Urinary bladder (tissue), 4 donors: ENCODE results near the gene VIPR2. TPM values are rescaled to one million over a fixed set of nuclear protein-coding genes. Genes with fewer than 3 reads are reported as not detected.
"Not testable (repeated sequence)": the region's sequence is repeated elsewhere in the genome, so short reads cannot be mapped to it uniquely, and the experiment has no call there.

ENCODE experiments used
- DNase-seq: peaks from one replicate; pipeline ENCODE4 v3.0.0-alpha.2; 2015; ENCODE audit errors: extremely low spot score
- H3K27ac ChIP-seq: one replicate; pipeline ENCODE4 v1.5.1; 2013; ENCODE audit warnings: low read depth, mild to moderate bottlenecking, moderate library complexity
- H3K36me3 ChIP-seq: one replicate; pipeline ENCODE4 v1.6.1; 2013; ENCODE audit warnings: mild to moderate bottlenecking, moderate library complexity; ENCODE audit not compliant: insufficient read depth
- H3K4me1 ChIP-seq: one replicate; pipeline ENCODE4 v1.6.1; 2013; ENCODE audit warnings: mild to moderate bottlenecking, moderate library complexity; ENCODE audit not compliant: insufficient read depth
- H3K4me3 ChIP-seq: one replicate; pipeline ENCODE4 v1.5.1; 2013; ENCODE audit warnings: low read depth, low read length
- WGBS: extraction: QIAGEN DNeasy Blood & Tissue Kit; methylation state at CpG from one replicate; pipeline ENCODE4 v1.1.7; 2013; 5-methylcytosine and 5-hydroxymethylcytosine counted together
- polyA plus RNA-seq: library from polyadenylated mRNA; stranded (reverse); fragments of 200-250 nt; gene quantifications from one replicate; pipeline ENCODE4 v1.2.3, GENCODE V29; 2013
- total RNA-seq: library from RNA; depleted of rRNA; stranded (reverse); fragments of >200 nt; gene quantifications from one replicate; pipeline ENCODE4 v1.2.3, GENCODE V29; 2014
- donor health status: healthy with polysubstance abuse.
- donor health status: healthy.

Gene VIPR2
- total and polyA plus RNA-seq, 2 donors, result 2.0 to 7.8 TPM

DNA sequence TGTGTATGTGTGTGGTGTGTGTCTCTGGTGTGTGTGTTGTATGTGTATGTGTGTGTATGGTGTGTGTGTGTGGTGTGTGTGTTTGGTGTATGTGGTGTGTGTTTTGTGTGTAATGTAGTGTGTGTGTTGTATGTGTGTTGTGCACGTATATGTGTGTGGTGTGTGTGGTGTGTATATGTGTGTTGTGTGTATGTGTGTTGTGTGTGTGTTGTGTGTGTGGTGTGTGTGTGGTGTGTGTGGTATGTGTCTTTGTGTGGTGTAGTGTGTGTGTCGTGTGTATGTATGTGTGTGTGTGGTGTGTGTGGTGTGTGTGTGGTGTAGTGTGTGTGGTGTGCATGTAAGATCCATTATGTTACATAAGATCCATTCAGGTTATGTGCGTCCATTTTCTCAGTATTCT, 21.9 kb upstream of the VIPR2 start:
- 64% methylated on average over 3 of the region's 3 CpGs for WGBS
- no peaks in the 10 kb centered on the region for H3K4me1 ChIP-seq
- no peaks in the 10 kb centered on the region for H3K36me3 ChIP-seq
- H3K27ac ChIP-seq, result no peak overlapping the region
- no peak overlapping the region for H3K4me3 ChIP-seq
- no peak for DNase-seq

DNA sequence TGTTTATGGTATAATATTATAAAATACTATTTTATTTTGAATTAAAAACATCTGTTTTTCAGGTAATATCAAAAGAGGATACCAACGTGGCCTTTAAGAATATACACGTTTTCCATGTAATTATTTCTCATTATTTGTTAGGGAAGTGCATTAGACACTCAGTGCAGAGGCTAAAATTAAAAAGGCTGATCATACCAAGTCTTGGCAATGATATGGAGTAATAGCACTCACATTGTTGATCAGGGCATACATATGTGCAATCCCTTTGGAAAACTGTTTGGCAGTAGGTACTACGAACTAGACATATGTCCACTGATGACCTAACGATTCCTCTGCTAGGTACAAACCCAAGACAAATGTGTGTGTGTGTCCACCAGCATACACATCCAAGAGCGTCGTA, 20.7 kb upstream of the VIPR2 start:
- Histone ChIP-seq H3K27ac (no peak overlapping the region), H3K4me1 (no peaks in the 10 kb centered on the region), H3K36me3 (no peaks in the 10 kb centered on the region), H3K4me3 (no peak overlapping the region)
- DNase-seq, result no peak
- 91% methylated on average over 6 of the region's 6 CpGs for WGBS

DNA sequence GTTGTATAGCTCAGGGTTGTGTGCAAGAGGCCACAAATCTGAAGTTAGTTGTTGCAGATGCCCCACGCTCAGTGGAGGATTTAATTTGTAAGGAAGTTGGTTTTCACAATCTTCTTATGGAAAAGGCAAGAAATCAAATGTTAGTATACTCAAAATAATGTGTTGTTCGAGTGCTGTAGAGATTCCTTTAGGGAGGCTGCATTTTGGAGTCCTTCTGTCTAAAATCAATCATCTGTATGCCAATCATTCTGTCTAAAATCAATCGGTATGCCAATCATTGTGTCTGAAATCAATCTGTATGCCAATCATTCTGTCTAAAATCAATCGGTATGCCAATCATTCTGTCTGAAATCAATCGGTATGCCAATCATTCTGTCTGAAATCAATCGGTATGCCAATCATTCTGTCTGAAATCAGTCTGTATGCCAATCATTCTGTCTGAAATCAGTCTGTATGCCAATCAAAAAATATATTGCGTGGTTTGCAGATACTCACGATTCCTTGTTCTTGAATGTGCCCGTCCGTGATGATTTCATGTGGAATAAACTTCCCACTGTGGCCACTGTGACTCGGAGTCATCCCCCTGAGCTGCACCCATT, 19.1 kb upstream of the VIPR2 start:
- WGBS, result 92% methylated on average over 9 of the region's 11 CpGs
- DNase-seq, H3K36me3 ChIP-seq, H3K27ac ChIP-seq, H3K4me1 ChIP-seq, H3K4me3 ChIP-seq: not testable (repeated sequence)

DNA sequence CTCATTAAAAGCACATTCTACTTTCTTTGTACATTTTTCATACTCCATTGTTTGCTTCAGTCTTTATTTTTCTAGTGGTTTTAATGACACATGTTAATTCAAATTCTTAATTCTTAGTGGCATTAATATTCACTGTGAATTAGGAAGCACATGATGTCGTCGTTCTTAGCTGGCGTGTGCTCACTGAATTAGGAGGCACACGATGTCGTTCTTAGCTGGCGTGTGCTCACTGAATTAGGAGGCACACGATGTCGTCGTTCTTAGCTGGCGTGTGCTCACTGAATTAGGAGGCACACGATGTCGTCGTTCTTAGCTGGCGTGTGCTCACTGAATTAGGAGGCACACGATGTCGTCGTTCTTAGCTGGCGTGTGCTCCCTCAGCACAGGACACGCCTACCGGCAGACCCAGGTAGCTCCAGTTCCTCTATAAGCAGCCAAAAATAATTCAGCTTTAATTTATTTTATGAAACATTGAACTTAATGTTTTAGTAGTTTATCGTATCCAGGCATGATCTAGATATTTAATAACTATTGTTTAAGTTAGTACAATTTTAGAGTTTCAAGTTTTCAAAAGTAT, 17.5 kb upstream of the VIPR2 start:
- not testable (repeated sequence) for H3K4me3 ChIP-seq, H3K4me1 ChIP-seq, DNase-seq, H3K36me3 ChIP-seq, H3K27ac ChIP-seq
- 80% methylated on average over 21 of the region's 21 CpGs for WGBS

DNA sequence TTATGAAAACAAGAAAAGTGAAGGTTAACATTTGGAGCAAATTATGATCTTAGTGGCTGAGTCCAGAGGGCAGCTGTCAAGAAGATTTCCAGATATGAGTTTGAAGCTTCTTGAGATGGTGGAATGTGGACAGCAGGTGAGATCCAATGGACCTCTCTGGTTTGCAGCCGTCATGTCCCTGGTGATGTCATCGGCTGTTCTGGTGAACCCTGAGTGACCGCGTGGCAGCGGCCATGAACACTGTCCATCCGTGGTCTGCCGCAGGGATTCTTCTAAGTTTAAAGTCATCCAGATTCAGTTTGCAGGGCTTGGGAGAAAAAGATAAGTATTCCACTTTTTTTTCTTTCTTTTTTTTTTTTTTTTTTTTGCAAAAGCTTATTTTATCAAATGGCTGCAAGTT, 15.8 kb upstream of the VIPR2 start:
- Histone ChIP-seq H3K27ac (no peak overlapping the region), H3K4me1 (no peaks in the 10 kb centered on the region), H3K4me3 (no peak overlapping the region), H3K36me3 (no peaks in the 10 kb centered on the region)
- WGBS, result 93% methylated on average over 7 of the region's 7 CpGs
- DNase-seq, result no peak

DNA sequence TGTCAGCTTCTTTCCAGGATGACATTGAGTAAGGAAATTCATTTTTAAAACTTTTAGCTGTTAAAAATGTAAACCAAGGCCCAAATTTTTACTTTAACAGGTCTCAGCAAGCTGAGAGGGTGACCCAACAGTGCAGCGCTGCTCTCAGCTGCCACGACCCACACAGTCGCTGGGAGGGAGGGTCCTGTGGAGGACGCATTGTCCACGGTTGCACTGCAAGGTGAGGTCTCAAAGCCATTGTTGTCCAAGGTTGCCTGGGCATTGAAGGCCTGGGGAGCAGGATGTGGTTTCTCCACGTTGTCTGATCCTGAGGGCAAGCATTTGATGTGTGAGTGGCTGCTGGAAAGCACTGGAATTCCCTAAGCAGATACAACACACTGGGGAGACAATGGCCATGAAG, 15.1 kb upstream of the VIPR2 start:
- H3K4me1 ChIP-seq, result no peaks in the 10 kb centered on the region
- no peaks in the 10 kb centered on the region for H3K36me3 ChIP-seq
- no peak overlapping the region for H3K4me3 ChIP-seq
- no peak for DNase-seq
- no peak overlapping the region for H3K27ac ChIP-seq
- 83% methylated on average over 6 of the region's 6 CpGs for WGBS

DNA sequence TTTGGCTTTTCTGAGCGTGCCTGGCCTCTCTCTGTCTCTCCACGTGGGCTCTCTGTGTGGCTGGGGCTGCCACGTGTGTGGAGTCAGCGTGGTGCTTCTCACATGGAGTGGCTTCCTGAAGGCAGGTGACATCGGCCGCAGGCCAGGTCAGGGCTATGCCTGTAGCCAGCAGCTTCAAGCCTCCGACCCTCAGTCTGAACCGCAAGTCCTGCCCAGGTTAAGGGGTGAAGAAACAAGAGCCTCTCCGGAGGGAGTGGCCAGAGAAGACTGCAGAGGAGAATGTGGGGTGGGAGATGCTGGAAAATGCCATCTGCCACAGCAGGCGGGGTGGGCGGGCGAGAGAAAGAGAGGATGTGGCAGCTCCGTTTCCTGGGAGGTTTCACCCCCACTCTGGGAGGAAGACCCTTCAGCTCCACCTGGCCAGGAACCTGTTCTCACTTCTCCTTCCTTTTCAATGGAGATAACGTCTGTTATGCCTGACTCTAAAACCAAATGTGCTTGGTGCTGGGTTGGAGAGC, 14.3 kb upstream of the VIPR2 start:
- H3K36me3 ChIP-seq, result no peaks in the 10 kb centered on the region
- no peak for DNase-seq
- no peak overlapping the region for H3K27ac ChIP-seq
- H3K4me1 ChIP-seq, result no peaks in the 10 kb centered on the region
- no peak overlapping the region for H3K4me3 ChIP-seq
- WGBS, result 63% methylated on average over 14 of the region's 14 CpGs

DNA sequence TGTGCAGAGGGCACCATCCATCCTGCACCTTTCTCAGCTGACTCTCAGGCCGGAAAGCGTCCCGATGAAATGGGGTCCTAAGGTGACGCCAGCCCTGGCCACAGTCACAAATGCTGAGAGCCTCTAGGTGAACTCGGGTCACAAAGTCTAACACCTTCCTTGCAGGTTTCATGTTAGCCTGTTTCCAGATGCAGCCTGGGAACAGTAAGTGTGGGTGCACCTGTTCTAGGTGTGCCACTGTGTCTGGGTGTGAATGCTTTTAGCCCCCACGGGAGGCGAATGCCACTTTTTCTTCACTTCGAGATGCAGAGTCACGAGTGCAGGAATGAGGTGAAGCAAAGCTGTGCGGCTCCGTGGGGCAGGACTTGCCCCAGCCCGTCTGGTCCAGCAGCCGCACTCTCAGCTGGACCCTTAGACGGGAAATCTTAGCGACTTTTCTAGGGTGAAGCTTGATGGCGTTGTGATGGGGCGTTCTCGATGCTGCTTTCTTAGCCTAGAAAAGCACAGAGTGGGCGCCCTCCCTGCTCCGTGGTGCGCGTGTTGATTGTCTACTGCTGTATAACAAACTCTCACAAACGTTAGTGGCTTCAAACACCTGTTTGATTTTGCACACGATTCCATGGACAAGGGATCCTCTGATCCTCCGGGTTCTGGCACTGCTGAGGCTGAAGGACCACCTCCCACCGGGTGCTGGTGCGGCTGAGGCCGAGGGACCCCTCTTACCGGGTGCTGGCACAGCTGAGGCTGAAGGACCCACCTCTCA, 13.6 kb upstream of the VIPR2 start:
- no peaks in the 10 kb centered on the region for H3K4me1 ChIP-seq
- WGBS, result 90% methylated on average over 29 of the region's 29 CpGs
- no peak overlapping the region for H3K27ac ChIP-seq
- no peak for DNase-seq
- H3K36me3 ChIP-seq, result no peaks in the 10 kb centered on the region
- no peak overlapping the region for H3K4me3 ChIP-seq

DNA sequence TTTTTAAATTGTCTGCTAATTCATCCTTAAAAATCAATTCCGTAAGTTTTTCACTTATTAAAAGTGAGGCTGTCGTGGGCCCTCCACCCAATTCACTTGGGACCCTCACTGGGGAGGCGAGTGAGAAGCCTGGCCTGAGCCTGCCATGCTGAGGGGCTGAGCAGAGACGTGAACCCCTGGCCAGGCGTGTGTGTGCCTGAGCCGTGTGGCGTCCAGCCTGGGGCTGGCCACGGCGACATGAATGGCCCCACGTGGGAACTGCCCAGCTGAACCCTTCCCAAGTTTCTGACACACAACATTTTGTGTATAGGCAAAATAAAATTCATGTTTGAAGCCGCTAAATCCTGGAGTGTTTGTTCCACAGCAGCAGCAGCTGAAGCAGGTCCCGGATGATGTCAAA, 13.0 kb upstream of the VIPR2 start:
- H3K4me1 ChIP-seq, result no peaks in the 10 kb centered on the region
- 85% methylated on average over 12 of the region's 12 CpGs for WGBS
- H3K36me3 ChIP-seq, result no peaks in the 10 kb centered on the region
- no peak overlapping the region for H3K4me3 ChIP-seq
- no peak for DNase-seq
- no peak overlapping the region for H3K27ac ChIP-seq

DNA sequence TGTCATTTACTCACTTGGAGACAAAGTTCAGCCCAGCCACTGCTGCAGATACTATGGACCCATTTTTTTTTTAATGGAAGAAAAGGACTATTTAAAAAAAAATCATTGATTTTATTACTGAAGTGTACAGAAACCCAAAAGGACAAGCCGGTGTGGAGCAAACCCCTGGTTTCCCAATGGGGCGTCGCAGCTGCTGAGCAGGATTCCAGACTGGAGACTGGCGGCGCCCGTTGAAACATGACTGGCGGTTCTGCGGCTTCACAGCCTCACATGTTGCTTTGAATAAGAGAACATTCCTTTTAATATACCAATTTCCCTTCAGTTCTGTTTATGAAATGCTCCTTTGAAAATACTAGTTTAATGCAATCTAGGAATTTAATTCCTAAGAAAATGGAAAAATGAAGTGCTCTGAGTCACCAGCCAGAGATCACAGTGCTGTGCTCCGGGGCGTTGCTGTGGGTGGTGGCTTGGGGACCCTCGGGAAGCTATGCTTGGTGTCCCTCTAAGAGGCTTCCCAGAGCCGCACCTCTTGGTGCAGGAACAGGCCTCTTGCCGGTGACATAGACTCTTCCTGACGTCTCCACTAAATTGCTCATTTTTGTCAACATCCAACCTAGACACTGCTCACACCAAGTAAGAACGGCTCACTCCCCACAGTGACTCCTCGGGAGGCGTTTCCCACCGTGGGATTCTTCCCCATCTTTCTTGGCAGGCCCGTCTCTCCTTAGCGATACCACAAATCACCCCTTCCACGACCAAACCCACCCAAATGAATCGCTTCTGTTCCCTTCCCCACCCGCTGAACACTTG, 12.0 kb upstream of the VIPR2 start:
- Histone ChIP-seq H3K27ac (no peak overlapping the region), H3K4me3 (no peak overlapping the region), H3K4me1 (no peaks in the 10 kb centered on the region), H3K36me3 (no peaks in the 10 kb centered on the region)
- WGBS, result 88% methylated on average over 23 of the region's 23 CpGs
- DNase-seq, result no peak

DNA sequence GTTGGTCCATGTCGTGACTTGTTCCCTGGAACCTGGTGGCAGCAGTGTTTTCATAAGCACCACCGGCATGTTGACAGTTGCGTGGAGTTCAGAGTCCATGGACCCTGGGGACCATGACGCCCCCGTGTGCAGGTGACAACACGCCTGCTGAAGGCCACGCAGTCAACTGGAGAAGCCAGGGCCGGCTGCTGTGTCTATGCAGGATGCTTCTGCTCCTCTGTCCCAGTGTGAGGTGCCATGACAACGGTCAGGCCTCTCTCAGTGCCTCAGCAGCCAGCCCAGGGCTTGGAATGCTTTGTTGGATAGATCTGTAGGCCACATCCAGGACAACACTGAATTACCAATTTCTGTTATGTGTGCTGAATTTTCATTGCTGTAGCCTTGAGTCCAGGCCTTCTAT, 10.7 kb upstream of the VIPR2 start:
- H3K4me3 ChIP-seq, result no peak overlapping the region
- DNase-seq, result no peak
- H3K27ac ChIP-seq, result no peak overlapping the region
- H3K36me3 ChIP-seq, result no peaks in the 10 kb centered on the region
- no peaks in the 10 kb centered on the region for H3K4me1 ChIP-seq
- WGBS, result 82% methylated on average over 9 of the region's 9 CpGs

DNA sequence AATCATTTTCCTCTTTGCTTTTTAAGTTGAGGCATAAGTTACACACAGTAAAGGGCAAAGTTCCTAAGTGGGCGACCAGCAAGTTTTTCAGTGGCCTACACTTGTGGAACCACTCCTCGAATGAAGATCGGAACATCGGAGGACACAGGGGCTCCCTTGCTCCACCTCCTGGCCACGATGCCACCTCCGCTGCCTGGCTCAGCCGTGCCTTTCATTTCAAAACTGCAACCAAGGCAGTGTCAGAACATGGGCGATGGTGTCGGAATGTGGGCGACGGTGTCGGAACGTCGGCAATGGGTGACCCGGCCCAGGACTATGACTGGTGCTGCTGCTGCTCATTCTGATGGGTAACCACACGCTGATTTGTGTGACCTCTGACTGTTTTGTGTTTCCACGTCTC, 9.6 kb upstream of the VIPR2 start:
- WGBS, result 78% methylated on average over 17 of the region's 17 CpGs
- H3K4me1 ChIP-seq, result no peaks in the 10 kb centered on the region
- H3K36me3 ChIP-seq, result no peaks in the 10 kb centered on the region
- H3K4me3 ChIP-seq, result no peak overlapping the region
- no peak overlapping the region for H3K27ac ChIP-seq
- no peak for DNase-seq

DNA sequence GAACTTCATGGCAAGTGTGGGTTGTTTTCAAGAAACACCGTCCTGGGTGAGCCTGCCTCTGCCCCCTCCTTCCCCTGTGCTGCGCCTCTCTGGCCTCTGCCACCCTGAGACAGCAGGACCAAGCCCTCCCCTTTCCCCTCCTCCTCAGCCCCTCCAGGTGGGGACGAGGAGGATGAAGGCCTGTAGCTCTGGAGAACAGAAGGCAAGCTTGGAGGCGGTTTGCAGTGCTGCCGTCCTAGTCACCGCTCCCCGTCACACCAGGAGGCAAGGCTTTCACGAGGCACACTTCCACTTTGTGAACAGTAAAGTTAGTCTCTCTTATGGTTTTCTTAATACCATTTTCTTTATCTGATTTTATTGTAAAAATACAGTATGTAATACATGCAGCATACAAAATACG, 8.8 kb upstream of the VIPR2 start:
- WGBS, result 88% methylated on average over 9 of the region's 9 CpGs
- DNase-seq, result no peak
- Histone ChIP-seq H3K27ac (no peak overlapping the region), H3K4me3 (no peak overlapping the region), H3K4me1 (no peaks in the 10 kb centered on the region), H3K36me3 (no peaks in the 10 kb centered on the region)
